GM19238 (cell line): Measurements from ENCODE around the gene OTOP2.

Experiments used
- DNase-seq: peaks from one replicate; pipeline ENCODE4 v3.0.0; 2011; ENCODE audit warnings: low spot score; ENCODE audit not compliant: insufficient read length

OTOP2 gene, protein sequence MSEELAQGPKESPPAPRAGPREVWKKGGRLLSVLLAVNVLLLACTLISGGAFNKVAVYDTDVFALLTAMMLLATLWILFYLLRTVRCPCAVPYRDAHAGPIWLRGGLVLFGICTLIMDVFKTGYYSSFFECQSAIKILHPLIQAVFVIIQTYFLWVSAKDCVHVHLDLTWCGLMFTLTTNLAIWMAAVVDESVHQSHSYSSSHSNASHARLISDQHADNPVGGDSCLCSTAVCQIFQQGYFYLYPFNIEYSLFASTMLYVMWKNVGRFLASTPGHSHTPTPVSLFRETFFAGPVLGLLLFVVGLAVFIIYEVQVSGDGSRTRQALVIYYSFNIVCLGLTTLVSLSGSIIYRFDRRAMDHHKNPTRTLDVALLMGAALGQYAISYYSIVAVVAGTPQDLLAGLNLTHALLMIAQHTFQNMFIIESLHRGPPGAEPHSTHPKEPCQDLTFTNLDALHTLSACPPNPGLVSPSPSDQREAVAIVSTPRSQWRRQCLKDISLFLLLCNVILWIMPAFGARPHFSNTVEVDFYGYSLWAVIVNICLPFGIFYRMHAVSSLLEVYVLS

DNA sequence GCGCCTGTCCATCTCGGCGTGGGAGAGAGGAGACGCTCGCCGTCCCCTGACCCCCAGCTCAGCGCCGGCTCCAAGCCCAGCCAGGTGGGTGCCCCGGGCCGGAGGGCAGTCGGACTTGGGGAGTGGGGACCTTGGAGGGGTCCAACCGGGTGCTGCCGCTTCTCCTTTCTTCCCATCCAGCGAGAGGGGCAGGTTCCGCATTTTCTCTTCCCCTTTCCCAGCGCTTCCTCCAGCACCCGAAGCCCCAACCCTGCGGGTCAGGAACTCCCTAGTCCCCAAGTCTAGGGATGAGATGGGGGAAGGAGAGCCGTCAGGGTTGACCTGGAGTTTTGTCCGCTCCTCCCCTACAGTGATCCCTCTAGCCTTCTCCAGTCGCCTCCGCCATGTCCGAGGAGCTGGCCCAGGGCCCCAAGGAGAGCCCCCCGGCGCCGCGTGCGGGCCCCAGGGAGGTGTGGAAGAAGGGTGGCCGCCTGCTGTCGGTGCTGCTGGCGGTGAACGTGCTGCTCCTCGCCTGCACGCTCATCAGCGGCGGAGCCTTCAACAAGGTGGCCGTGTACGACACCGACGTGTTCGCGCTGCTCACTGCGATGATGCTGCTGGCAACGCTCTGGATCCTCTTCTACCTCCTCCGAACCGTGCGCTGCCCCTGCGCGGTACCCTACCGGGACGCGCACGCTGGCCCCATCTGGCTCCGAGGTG is at the start of gene OTOP2:
OTOP2 (plus strand) TSS at position 24 of the 699 bp plus-strand sequence; CDS start at position 384, 360 bp downstream.
- DNase-seq, result no peak

DNA sequence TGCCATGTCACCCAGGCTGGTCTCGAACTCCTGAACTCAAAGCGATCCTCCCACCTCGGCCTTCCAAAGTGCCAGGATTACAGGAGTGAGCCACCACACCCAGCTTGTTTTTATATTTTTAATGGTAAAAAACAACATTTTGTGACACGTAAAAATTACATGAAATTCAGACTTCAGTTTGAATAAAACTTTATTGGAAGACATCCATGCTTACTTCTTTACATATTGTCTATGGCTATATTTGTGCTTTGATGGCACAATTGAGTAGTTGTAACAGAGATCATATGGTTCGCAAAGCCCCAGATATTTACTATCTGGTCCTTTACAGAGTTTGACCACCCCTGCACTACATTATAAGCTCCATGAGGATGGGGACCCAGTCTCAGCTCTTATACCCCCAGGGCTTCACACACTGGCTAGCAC is 49.4 kb upstream of the OTOP2 start:
- no peak for DNase-seq

DNA sequence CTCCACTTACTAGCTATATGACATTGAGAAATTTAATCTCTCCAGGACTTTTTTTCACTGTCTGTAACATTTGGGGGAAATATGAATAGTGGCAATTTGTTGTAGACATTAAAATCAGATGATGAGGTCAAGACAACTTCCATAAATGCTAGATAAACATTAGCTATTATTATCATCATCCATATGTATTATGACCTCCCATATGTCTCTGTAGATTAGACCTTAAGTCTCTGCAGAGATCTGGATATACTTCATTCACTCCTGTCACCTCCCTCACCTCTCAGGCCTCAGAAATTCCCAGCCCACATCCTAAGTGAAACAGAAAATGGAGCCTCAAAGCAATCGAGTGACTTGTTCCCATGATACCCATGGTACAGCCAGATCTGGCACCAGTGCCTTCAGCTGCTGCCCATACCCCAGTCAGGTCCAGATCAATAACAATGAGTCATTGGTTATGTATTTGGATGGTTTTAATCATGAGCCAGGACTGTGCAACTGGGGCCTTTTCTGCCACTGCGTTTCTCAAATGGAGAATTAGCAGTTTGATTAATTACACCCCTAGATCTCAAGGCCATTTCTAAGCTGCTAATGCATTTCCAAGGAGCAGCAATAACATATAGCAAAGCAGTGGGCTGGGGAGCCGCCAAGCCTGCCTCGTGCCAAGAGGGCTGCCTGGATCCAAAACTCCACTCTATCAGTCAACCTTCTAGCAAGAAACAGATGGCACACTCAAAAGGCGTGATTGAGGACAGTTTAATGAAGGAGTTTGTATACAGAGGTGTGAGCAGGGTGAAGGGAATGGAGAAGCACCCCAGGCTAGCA is 48.7 kb upstream of the OTOP2 start:
- DNase-seq, result no peak

DNA sequence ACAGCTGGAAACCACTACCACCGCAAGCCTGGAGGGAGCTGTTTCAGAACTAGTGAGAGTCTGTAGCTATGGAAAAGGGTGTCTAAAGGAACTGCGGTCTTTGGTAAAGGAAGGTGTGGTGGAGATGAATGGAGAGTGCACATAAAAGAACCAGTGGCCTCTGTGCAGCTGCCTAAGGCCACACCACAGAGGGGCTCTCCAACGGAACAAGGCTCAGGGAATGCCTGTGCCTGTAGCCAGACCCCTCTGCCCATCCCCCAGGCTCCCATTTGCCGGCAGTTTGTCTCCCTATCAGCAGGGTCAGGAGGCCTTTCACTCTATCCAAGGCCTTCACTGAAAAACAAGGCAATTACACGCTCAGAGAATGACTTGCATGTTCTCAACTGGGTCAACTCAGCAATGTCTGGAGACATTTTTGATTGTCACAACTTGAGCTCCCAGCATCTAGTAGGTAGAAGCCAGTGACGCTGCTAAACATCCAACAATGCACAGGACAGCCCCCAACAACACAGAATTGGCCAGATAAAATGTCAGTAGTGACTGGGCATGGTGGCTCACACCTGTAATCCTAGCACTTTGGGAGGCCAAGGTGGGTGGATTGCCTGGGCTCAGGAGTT is 48.0 kb upstream of the OTOP2 start:
- no peak for DNase-seq

DNA sequence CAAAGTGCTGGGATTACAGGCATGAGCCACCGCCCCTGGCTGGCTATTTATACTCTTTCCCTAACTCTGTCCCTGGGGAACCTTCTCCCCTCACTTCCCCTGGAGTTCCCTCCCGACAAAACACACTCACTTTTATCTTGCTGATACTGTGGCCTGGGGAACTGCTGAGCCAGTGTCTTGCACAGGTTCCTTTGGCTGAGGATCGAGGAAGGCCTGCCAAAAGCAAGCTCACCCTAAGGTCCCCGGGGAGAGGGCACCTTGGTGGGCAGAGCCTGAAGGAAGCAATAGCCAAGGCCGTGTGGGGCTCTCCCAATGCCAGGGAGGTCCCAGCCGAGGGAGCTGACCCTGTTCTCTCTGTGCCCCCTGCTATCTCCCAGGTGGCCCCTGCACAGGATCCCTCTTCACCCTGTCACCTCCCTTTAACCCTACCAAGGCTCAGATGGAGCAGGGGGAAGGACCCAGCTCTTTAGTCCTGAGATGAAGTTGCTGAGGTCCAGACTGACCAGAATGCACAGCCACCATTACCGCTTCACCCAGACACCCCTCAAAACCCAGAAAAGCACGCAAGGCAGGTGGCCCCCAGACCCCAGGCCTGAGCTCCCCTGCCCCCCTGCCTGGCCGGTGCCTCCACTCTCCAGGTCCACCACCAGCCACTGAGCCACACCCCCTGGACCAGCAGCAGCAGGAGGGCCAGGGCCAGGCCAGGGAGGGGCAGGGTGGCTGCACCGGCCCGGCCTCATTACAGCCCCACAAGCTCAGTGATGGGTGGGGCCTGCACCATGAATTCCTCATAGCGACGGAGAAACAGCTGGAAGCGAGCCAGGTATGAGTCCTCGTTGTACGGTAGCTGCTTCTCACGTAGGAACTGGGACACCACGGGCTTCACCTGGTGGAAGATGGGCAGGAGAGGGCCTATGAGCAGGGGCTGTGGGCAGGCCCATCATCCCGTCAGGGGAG is 46.2 kb upstream of the OTOP2 start:
- DNase-seq, result no peak

DNA sequence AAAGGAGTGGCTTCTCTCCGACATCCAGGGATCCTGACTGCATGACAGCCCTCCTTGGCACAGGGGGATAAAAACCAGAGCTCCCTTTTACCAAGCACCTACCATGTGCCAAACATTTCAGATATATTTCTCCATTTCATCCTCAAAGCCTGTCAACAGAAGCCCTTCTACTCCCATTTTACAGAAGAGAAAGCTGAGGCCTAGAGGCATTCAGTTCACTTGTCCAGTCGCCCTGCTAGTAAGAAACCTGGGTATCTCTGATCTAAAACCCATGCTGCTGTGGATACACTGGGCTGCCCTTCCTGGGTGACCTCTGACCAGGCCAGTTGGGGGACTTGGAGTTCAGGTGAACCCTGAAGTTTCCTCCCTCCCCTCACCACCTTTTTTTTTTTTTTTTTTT is 45.4 kb upstream of the OTOP2 start:
- DNase-seq, result no peak

DNA sequence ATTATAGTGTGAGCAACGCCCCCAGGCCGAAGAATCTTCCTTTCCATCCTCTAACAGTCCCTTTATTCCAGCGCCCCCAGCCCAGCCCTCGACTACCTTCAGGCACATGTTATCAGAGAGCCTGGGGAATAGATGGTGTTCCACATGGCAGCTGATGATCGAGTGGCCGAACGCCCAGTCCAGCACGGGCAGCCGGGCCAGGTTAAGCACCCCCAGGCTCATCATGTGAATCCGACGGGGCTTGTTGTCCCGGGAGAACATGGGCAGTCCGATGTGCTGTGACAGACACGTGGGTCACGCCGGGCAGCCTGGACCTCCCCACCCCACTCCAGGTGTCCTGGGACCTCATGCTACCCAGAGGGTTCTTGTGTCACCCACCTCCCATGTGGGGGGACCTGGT is 44.8 kb upstream of the OTOP2 start:
- DNase-seq, result no peak

DNA sequence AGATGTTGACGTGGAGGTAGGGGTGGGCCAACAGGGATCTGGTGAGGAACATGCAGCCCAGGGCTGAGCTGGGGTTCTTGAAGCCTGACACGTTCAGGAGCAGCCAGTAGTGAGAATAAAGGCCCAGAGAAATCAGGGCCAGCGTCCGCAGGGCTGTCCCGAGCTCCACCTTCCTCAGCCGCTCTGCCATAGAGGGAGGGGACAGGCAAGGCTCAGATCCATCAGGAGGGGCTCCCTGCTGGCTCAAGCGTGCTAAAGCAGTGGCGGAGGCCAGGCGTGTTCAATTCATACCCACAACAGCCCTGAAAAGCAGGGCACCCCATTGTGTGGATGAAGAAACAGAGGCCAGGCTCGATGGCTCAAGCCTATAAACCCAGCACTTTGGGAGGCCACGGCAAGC is 43.0 kb upstream of the OTOP2 start:
- no peak for DNase-seq

DNA sequence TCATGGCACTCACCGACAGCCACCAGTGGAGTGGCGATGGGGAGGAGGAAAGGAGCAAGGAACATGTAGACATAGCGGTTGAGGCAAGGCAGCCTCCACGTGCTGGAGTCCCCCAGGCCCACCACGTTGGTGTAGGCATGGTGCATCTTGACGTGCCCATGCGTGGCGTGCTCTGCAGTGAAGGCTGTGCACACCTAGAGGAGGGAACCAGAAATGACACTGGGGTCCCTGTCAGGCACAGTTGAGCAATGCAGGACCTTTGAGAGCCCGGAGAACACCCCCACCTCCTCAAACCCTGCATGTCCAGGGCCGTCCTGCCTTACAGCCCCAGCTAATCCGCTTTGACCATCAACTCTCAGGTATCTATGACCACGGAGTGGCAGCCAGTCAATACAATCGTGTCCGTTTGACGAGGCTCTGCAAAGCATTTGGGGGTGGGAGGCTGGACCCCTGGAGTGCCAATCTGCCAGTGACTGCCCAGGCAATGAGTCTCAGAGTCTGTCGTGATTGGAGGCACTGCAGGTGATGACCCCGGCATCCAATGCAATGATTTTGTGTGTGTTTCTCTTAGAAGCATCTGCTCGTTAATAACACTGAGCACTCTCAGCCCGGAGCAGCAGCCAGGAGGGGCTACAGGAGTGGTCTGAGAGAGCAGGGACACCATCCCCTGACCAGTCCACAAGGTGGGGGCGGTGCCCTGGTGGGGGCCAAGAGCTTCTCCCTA is 41.4 kb upstream of the OTOP2 start:
- no peak for DNase-seq

DNA sequence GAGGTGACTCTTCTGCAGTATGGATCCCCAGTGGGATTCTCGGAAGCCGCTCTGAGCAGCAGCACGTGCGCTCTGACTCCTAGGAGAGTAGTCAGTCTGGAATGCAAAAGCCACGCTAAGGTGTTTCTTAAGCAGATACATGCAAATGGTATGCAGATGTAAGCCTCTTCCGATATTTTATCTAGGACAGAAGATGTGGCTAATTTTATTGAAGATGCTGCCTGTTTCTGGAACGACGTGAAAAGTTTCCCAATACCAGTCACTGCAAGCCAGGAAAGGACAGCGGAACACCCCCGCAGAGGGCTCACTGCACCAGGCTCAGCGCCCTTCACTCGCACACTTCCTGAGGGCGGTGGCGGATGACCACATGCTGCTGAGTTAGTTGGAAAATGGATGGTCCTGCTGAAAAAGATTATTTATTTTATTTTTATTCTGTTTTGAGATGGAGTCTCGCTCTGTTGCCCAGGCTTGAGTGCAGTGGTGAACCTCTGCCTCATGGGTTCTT is 40.8 kb upstream of the OTOP2 start:
- DNase-seq, result no peak

DNA sequence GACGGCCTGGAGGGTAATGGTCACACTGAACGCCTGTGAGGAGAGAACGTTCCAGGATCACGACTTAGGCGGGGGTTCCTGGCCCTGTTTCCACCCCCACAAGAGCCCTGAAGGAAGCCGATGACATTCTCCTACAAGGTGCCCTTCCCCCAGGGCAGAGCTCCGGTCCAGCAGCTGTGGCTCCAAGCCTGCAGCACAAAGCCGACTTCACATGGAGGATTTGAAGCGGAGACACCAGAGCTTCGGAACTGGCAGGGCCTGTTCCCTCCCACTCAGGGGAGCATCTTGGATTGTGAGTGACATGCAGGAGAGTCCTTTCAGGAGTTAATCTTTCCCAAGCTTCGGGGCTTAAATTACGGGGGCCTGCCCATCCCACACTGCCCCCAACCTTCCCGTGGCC is 35.6 kb upstream of the OTOP2 start:
- no peak for DNase-seq

DNA sequence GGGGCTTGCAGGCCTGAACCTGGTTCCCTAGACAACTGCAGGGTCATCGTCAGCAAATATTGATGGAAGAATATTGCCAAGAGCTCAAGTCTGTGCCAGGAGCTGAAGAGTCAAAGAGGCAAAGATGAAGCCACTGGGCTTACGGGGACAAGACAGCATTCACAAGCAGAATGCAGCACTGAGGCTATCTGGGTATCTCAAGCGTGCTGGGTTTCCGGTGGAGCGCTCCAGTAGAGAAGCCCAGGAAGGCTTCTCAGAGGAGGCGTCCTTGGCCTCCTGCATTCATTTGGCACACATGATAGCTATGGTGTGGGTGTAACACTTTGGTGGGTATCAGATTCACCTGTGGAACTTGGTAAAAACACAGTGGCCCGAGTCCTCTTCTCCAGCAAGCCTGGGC is 33.5 kb upstream of the OTOP2 start:
- no peak for DNase-seq

DNA sequence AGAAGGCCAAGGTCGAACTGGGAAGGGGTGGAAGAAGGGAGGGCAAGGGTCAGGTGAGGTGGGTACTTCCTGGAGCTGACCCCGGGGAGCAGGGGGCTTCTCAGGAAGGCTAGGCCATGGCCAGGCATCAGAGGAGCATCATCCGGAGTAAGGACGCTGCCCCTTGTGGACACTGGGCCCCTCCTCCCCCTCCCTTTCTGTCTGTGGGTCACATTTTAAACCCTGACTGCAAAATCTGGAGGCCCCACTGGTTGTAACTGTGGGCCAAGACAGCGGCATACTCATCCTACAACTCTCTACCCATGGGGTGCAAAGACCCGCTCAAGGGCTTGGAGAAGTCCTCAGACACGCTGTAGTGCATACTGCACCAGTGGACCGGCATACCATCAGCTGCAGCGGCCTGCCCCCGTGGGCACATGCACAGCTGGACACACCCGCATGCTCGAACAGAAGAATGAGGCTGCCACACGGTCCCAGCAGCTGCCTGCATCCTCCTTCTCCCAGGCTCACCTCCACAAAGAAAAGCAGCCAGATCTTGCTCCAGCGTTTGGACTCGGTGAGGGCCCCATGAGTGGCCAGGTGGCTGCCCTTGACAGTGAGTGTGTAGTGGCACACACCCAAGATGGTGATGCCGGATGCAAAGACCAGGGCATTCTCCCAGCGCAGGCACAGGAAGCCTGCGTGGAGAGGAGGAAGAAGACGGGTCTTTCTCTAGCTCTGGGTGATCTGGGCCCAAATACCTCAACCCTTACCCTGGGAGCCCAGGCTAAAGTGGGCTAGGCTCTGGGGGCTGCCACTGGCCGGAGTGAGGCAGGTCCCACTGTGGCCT is 31.8 kb upstream of the OTOP2 start:
- no peak for DNase-seq

DNA sequence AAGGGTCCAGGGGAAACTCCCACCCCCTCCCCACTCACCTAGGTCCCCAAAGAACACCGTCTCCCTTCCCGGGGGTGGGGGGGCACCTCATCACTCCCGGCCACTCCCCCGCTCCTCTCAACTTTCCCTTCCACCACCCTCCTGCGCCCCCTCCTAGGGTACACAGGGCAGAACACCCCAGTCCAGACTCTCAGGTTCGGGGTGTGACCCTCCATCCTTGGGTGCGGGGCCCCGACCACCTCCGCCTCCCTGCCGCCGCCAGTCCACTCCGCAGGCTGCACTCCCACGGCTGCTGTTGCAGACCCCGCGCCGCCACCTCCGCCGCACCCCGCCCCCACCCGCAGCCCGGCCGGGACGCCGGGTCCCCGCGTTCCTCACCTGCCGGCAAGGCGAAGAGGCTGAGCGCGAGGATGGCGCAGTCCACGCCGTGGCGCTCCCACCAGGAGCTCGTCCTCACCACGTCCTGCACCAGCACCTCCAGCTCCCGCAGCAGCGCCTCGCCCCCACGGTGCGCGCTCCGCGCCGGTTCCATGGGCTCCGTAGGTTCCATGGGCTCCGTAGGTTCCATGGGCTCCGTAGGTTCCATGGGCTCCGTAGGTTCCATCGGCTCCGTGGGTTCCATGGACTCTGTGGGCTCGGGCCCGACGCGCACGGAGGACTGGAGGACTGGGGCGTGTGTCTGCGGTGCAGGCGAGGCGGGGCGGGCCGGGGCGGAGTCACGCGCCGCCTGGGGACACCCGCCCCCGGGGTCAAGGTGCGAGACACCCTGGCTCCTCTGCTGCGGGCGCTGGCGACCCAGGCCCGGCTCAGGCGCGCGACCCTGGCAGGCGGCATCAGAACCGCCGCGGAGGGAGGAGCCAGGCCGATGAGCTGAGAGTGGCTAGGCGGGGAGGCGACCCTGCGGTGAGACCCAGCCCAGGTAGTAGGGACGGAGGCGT is 30.8 kb upstream of the OTOP2 start, which contains the start of gene FADS6:
FADS6 (minus strand) TSS at position 660 of the 938 bp plus-strand sequence; CDS start at position 622, 38 bp downstream.
- no peak for DNase-seq

DNA sequence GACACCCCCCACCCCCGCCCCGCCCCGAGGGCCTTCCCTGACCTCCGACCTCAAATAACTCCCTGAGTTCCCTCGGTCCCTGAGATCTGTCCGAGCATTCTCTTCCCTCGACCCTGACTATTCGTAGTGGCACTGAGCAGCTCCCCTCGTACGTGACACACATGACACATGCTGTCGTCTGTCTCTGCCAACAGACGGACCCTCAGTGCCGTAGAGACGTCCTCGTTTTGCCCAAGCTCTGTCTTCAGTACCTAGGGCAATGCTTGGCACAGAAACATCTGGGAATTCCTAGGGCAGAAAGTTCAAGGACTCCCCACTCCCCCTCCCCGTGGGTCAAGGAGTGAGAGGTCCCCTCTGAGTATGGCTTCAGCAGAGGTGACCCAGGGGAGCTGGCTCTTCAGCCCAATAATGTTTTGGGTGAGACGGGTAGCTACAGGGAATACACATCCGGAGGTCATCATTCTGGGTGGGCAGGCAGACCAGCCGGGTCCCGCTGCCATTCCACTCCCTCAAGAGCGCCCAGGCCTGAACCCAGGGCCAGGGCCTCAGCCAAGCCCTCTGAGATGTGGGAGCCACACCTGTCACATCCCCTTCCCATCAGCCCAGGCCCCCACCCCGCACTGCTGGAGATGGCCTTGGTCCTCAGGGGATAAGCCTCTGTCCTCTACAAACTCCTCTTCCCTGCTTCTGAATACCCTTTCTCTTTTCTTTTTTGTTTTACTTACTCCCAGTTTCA is 30.0 kb upstream of the OTOP2 start:
- no peak for DNase-seq

DNA sequence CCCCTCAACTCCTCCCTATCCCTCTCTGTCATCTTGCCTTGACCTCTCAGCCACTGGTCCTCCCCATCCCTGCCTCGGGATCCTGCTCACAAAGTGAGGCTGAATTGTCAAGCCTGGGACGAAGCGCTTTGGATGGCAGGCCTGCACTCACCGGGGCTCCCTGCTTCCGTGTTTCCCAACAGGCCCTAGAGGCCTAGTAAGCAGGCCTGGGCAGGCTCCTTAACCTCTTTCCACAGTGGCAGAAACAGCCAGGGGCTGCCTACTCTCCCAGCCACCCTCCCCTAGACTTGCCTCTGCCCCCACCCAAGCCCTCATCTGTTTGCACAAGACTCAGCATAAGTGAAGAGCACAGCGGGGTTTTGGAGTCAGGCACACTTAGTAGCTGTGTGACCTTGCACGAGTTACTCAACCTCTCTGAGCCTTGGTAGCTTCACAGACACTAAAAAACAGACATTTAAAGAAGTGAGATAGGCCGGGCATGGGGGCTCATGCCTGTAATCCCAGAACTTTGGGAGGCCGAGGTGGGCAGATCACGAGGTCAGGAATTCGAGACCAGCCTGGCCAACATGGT is 25.6 kb upstream of the OTOP2 start:
- DNase-seq, result no peak
